KMS-11 (cell line): ENCODE data around the gene VAV3.

Experiments
- H2AFZ ChIP-seq: fragments of 200-600 bp; sonication (generic); 2 replicates; pipeline ENCODE4 v1.6.1; 2016; ENCODE audit warnings: antibody characterized with exemption, mixed run types, low read depth
- H3K27ac ChIP-seq: fragments of 200-600 bp; sonication (generic); 2 replicates; pipeline ENCODE4 v1.6.1; 2016; ENCODE audit warnings: mild to moderate bottlenecking, mixed run types
- H3K27me3 ChIP-seq: fragments of 200-600 bp; sonication (generic); 2 replicates; pipeline ENCODE4 v1.6.1; 2017; ENCODE audit warnings: mild to moderate bottlenecking, low read depth, mixed run types, moderate library complexity; ENCODE audit not compliant: insufficient read depth
- H3K36me3 ChIP-seq: fragments of 200-600 bp; sonication (generic); 2 replicates; pipeline ENCODE4 v1.6.1; 2017; ENCODE audit warnings: mild to moderate bottlenecking, mixed run types; ENCODE audit not compliant: insufficient read depth
- H3K4me1 ChIP-seq: fragments of 200-600 bp; sonication (generic); 2 replicates; pipeline ENCODE4 v1.6.1; 2016; ENCODE audit warnings: mild to moderate bottlenecking, low read depth, mixed run types; ENCODE audit not compliant: poor library complexity, severe bottlenecking
- H3K4me2 ChIP-seq: fragments of 200-600 bp; sonication (generic); 2 replicates; pipeline ENCODE4 v1.7.0; 2016; ENCODE audit warnings: mild to moderate bottlenecking, mixed run types
- H3K4me3 ChIP-seq: fragments of 200-600 bp; sonication (generic); IDR thresholded peaks from 2 replicates; pipeline ENCODE4 v1.6.1; 2017; ENCODE audit warnings: low read depth, low read length, mixed read lengths; ENCODE audit not compliant: insufficient read depth
- H3K79me2 ChIP-seq: fragments of 200-600 bp; sonication (generic); 2 replicates; pipeline ENCODE4 v1.6.1; 2016; ENCODE audit warnings: low read depth, mixed run types; ENCODE audit not compliant: insufficient read depth
- H3K9ac ChIP-seq: fragments of 200-600 bp; sonication (generic); 2 replicates; pipeline ENCODE4 v1.6.1; 2016; ENCODE audit warnings: mild to moderate bottlenecking, mixed run types
- H4K20me1 ChIP-seq: fragments of 200-600 bp; sonication (generic); 2 replicates; pipeline ENCODE4 v1.6.1; 2016; ENCODE audit warnings: mild to moderate bottlenecking, mixed run types; ENCODE audit not compliant: insufficient read depth
- CTCF ChIP-seq: fragments of 200-600 bp; sonication (generic); conservative IDR thresholded peaks from 2 replicates; pipeline ENCODE4 v1.6.1; 2017; ENCODE audit warnings: low read depth, mild to moderate bottlenecking, antibody characterized with exemption, low read length, moderate library complexity, mixed read lengths

The VAV3 gene

GRCh38 chr1:107925565-107925964 is 39.4 kb downstream of the VAV3 start:
- Histone ChIP-seq H3K27me3 (no peaks in the 10 kb centered on the region), H3K36me3 (no peaks in the 10 kb centered on the region), H4K20me1 (no peaks in the 10 kb centered on the region), H3K9ac (no peak overlapping the region), H3K4me3 (no peak overlapping the region), H3K4me1 (peaks cover 29% of the 10 kb centered on the region), H3K4me2 (no peak overlapping the region), H2AFZ (no peak overlapping the region), H3K27ac (no peak overlapping the region), H3K79me2 (no peaks in the 10 kb centered on the region)
- no peak for TF ChIP-seq CTCF

DNA sequence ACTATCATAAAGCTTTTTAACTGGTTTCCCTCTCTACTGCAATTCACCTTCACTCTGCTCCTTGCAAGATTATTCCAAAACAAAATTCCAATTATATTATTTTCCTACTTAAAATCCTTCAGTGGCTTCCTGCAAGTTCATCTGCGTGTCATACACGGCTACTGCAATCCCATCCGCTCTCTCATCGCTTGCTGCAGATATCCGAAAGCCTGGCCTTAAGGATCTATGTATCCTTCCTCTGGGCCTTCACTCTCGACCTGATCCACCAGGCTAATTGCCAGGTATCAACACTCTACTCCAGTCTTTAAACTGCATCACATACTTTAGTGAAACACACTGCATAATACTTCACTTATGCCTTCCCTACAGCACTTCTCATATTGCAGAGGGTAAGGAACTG is 44.0 kb downstream of the VAV3 start:
- no peaks in the 10 kb centered on the region for H4K20me1 ChIP-seq
- H3K4me1 ChIP-seq = peaks cover 7% of the 10 kb centered on the region
- no peaks in the 10 kb centered on the region for H3K27me3 ChIP-seq
- H3K4me2 ChIP-seq = no peak overlapping the region
- TF ChIP-seq CTCF = no peak
- H3K4me3 ChIP-seq = no peak overlapping the region
- no peaks in the 10 kb centered on the region for H3K79me2 ChIP-seq
- no peak overlapping the region for H3K27ac ChIP-seq
- no peak overlapping the region for H2AFZ ChIP-seq
- H3K9ac ChIP-seq = no peak overlapping the region
- no peaks in the 10 kb centered on the region for H3K36me3 ChIP-seq

GRCh38 chr1:107920561-107920960 is 44.4 kb downstream of the VAV3 start:
- H3K36me3 ChIP-seq = no peaks in the 10 kb centered on the region
- H3K4me1 ChIP-seq = peaks cover 4% of the 10 kb centered on the region
- H3K9ac ChIP-seq = no peak overlapping the region
- H3K79me2 ChIP-seq = no peaks in the 10 kb centered on the region
- H3K4me2 ChIP-seq = no peak overlapping the region
- no peak overlapping the region for H3K4me3 ChIP-seq
- H4K20me1 ChIP-seq = no peaks in the 10 kb centered on the region
- no peaks in the 10 kb centered on the region for H3K27me3 ChIP-seq
- no peak overlapping the region for H2AFZ ChIP-seq
- TF ChIP-seq CTCF = no peak
- H3K27ac ChIP-seq = no peak overlapping the region

- no peak overlapping the region for H3K4me2 ChIP-seq
- no peak overlapping the region for H2AFZ ChIP-seq
- no peak for TF ChIP-seq CTCF
- H3K9ac ChIP-seq = no peak overlapping the region
- H3K79me2 ChIP-seq = no peaks in the 10 kb centered on the region
- H3K27ac ChIP-seq = no peak overlapping the region
- no peaks in the 10 kb centered on the region for H3K27me3 ChIP-seq
- no peak overlapping the region for H3K4me3 ChIP-seq
- no peaks in the 10 kb centered on the region for H4K20me1 ChIP-seq
- peaks cover 4% of the 10 kb centered on the region for H3K4me1 ChIP-seq
- H3K36me3 ChIP-seq = no peaks in the 10 kb centered on the region
Observed at GRCh38 chr1:107919953-107920352, 45.0 kb downstream of the VAV3 start.
